ENCODE data around the gene ERCC6L.
A peak's percentile ranks its signal among the peaks of the same experiment; 100 is the strongest.

ERCC6L gene

DNA sequence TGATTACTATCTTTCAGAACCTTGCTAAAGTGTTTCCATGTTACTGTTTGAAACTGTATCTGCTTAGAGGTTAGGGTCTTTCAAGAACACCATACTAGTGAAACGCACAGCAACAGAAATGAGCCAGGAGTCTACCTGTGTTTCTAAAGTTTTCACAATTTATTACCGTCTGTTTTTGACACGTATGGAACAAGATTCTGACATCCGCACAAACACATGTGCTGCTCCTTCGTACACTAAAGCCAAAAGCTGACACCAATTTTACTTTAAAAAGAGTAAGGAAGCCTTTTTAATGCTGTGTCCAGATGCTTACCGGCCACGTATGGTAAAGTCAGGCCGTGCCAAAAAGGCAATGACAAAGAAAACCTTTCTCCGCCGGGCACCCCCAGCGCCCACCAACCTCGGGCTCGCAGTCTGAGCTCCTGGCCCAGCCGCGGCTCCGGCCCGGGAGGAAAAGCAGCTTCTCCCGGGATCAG, 37.7 kb upstream of the ERCC6L start:
- H2AFZ ChIP-seq (ENCODE audit: low read length), result no peak overlapping the region
- H3K4me1 ChIP-seq (ENCODE audit: low read length), result 0 out of 2 replicates have a peak, but pooled peaks cover 4% of the 10 kb centered on the region
- H3F3A ChIP-seq (ENCODE audit: insufficient read depth, low read length), result peaks cover 33% of the 10 kb centered on the region
- H3K4me2 ChIP-seq (ENCODE audit: low read depth, low read length), result peak overlapping the region; percentile 88
- H3K36me3 ChIP-seq (replicated peaks; ENCODE audit: insufficient read depth, low read length), result peaks cover 17% of the 10 kb centered on the region
- peak overlapping the region; percentile 95 for H3K9ac ChIP-seq (ENCODE audit: low read length)
- DNase-seq, result peak; percentile 9
- no peaks in the 10 kb centered on the region for H3K9me2 ChIP-seq (replicated peaks; ENCODE audit: insufficient read depth, low read length)
- peak overlapping the region; percentile 69; the same call in 1 of the 2 replicates for H3K27ac ChIP-seq (ENCODE audit: low read length)
- peaks cover 53% of the 10 kb centered on the region for H3K79me2 ChIP-seq (ENCODE audit: low read length)
- H3K4me3 ChIP-seq (ENCODE audit: low read length), result peak overlapping the region; percentile 86
- peaks cover 33% of the 10 kb centered on the region for H4K20me1 ChIP-seq (ENCODE audit: insufficient read depth, low read length)
- no peaks in the 10 kb centered on the region for H3K9me3 ChIP-seq (replicated peaks; ENCODE audit: insufficient read depth, low read length)
- TF ChIP-seq EZH2 (optimal IDR thresholded peaks at IDR 0.05; ENCODE audit: low read depth, low read length), result no peak
- TF ChIP-seq, protein P1, sequence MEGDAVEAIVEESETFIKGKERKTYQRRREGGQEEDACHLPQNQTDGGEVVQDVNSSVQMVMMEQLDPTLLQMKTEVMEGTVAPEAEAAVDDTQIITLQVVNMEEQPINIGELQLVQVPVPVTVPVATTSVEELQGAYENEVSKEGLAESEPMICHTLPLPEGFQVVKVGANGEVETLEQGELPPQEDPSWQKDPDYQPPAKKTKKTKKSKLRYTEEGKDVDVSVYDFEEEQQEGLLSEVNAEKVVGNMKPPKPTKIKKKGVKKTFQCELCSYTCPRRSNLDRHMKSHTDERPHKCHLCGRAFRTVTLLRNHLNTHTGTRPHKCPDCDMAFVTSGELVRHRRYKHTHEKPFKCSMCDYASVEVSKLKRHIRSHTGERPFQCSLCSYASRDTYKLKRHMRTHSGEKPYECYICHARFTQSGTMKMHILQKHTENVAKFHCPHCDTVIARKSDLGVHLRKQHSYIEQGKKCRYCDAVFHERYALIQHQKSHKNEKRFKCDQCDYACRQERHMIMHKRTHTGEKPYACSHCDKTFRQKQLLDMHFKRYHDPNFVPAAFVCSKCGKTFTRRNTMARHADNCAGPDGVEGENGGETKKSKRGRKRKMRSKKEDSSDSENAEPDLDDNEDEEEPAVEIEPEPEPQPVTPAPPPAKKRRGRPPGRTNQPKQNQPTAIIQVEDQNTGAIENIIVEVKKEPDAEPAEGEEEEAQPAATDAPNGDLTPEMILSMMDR (IDR thresholded peaks at IDR 0.05; ENCODE audit: low read length), result no peak
- TF ChIP-seq EZH2phosphoT487 (IDR thresholded peaks at IDR 0.05; ENCODE audit: low read length), result no peak
- no peaks in the 10 kb centered on the region for H3K27me3 ChIP-seq (replicated peaks; ENCODE audit: insufficient read depth, low read length)

GRCh38 chrX:72274526-72274925, 35.7 kb upstream of the ERCC6L start:
- peaks cover 20% of the 10 kb centered on the region for H3K36me3 ChIP-seq (replicated peaks; ENCODE audit: insufficient read depth, low read length)

GRCh38 chrX:72273718-72274117, 34.9 kb upstream of the ERCC6L start:
- no peak overlapping the region for H2AFZ ChIP-seq (ENCODE audit: low read length)
- peaks cover 53% of the 10 kb centered on the region for H3K79me2 ChIP-seq (ENCODE audit: low read length)
- no peak overlapping the region for H3K4me3 ChIP-seq (ENCODE audit: low read length)
- 0 out of 2 replicates have a peak, but pooled peaks cover 4% of the 10 kb centered on the region for H3K4me1 ChIP-seq (ENCODE audit: low read length)
- H3K27ac ChIP-seq (ENCODE audit: low read length), result no peak overlapping the region
- peaks cover 22% of the 10 kb centered on the region for H3K36me3 ChIP-seq (replicated peaks; ENCODE audit: insufficient read depth, low read length)
- H3K9me2 ChIP-seq (replicated peaks; ENCODE audit: insufficient read depth, low read length), result no peaks in the 10 kb centered on the region
- H3K9me3 ChIP-seq (replicated peaks; ENCODE audit: insufficient read depth, low read length), result no peaks in the 10 kb centered on the region
- TF ChIP-seq EZH2 (optimal IDR thresholded peaks at IDR 0.05; ENCODE audit: low read depth, low read length) (no peak), EZH2phosphoT487 (IDR thresholded peaks at IDR 0.05; ENCODE audit: low read length) (no peak)
- TF ChIP-seq, protein P1 (IDR thresholded peaks at IDR 0.05; ENCODE audit: low read length), result no peak
- peaks cover 59% of the 10 kb centered on the region for H3F3A ChIP-seq (ENCODE audit: insufficient read depth, low read length)
- no peak for DNase-seq
- no peaks in the 10 kb centered on the region for H3K27me3 ChIP-seq (replicated peaks; ENCODE audit: insufficient read depth, low read length)
- no peak overlapping the region for H3K9ac ChIP-seq (ENCODE audit: low read length)
- H4K20me1 ChIP-seq (ENCODE audit: insufficient read depth, low read length), result peaks cover 33% of the 10 kb centered on the region
- H3K4me2 ChIP-seq (ENCODE audit: low read depth, low read length), result peak overlapping the region; percentile 88; the same call in 1 of the 2 replicates

More at GRCh38 chrX:72274526-72274925, 35.7 kb upstream of the ERCC6L start:
- Histone ChIP-seq H3K4me2 (ENCODE audit: low read depth, low read length) (peak overlapping the region; percentile 88; the same call in 1 of the 2 replicates), H3K79me2 (ENCODE audit: low read length) (peaks cover 53% of the 10 kb centered on the region), H3K9ac (ENCODE audit: low read length) (no peak overlapping the region), H3K9me3 (replicated peaks; ENCODE audit: insufficient read depth, low read length) (no peaks in the 10 kb centered on the region), H3K4me3 (ENCODE audit: low read length) (peak overlapping the region; percentile 86; the same call in 1 of the 2 replicates), H3K27ac (ENCODE audit: low read length) (no peak overlapping the region), H2AFZ (ENCODE audit: low read length) (no peak overlapping the region), H4K20me1 (ENCODE audit: insufficient read depth, low read length) (peaks cover 33% of the 10 kb centered on the region), H3K9me2 (replicated peaks; ENCODE audit: insufficient read depth, low read length) (no peaks in the 10 kb centered on the region), H3K27me3 (replicated peaks; ENCODE audit: insufficient read depth, low read length) (no peaks in the 10 kb centered on the region), H3F3A (ENCODE audit: insufficient read depth, low read length) (peaks cover 51% of the 10 kb centered on the region), H3K4me1 (ENCODE audit: low read length) (0 out of 2 replicates have a peak, but pooled peaks cover 4% of the 10 kb centered on the region)
- no peak for DNase-seq
- no peak for TF ChIP-seq EZH2phosphoT487 (IDR thresholded peaks at IDR 0.05; ENCODE audit: low read length)
- TF ChIP-seq, protein P1 (IDR thresholded peaks at IDR 0.05; ENCODE audit: low read length), result no peak
- no peak for TF ChIP-seq EZH2 (optimal IDR thresholded peaks at IDR 0.05; ENCODE audit: low read depth, low read length)
